CD8-positive, alpha-beta memory T cell (primary cell): ENCODE measurements around the gene CD300E. TPM values are rescaled to one million over a fixed set of nuclear protein-coding genes. Genes with fewer than 3 reads are reported as not detected.

Source experiments
- polyA plus RNA-seq: library from polyadenylated mRNA; unstranded; fragments of 300-500 nt; fragmentation: Illumina TruSeq; gene quantifications from one replicate; pipeline ENCODE4 v1.2.3, GENCODE V29; 2021
- total RNA-seq, 2 experiments: library from RNA; stranded (reverse); gene quantifications; one replicate each; pipeline ENCODE4 v1.2.3, GENCODE V29; 2021

Gene CD300E
- total and polyA plus RNA-seq, 3 experiments from 2014 or later: not detected

Other genes starting within 250 kb of the CD300E start
- gene GPRC5C, start 191.7 kb downstream of the CD300E start, total RNA-seq: under 1 TPM in 1 of 2 experiments, not detected in 1; 0.27 TPM
- gene GPRC5C, start 191.7 kb downstream of the CD300E start, polyA plus RNA-seq: not detected
- gene CD300A, start 157.1 kb downstream of the CD300E start, total RNA-seq: 1 to 10 TPM; 3.1 to 3.8 TPM
- gene CD300A, start 157.1 kb downstream of the CD300E start, polyA plus RNA-seq: 121 TPM
- under 1 TPM in 1 of 2 experiments, not detected in 1; 0.11 TPM for gene CD300LB, start 92.3 kb downstream of the CD300E start, total RNA-seq
- not detected for gene CD300LB, start 92.3 kb downstream of the CD300E start, polyA plus RNA-seq
- under 1 TPM in 1 of 2 experiments, not detected in 1; 0.20 TPM for gene CD300C, start 77.6 kb downstream of the CD300E start, total RNA-seq
- gene CD300C, start 77.6 kb downstream of the CD300E start, polyA plus RNA-seq: not detected
- not detected for gene CD300H, start 56.2 kb downstream of the CD300E start, total RNA-seq
- gene CD300H, start 56.2 kb downstream of the CD300E start, polyA plus RNA-seq: not detected
- gene CD300LD, start 31.5 kb downstream of the CD300E start, total RNA-seq: not detected
- gene CD300LD, start 31.5 kb downstream of the CD300E start, polyA plus RNA-seq: not detected
- not detected for gene CD300LF, start 89.2 kb upstream of the CD300E start, total RNA-seq
- gene CD300LF, start 89.2 kb upstream of the CD300E start, polyA plus RNA-seq: not detected
- gene RAB37, start 113.5 kb upstream of the CD300E start, total RNA-seq: 1 to 10 TPM; 5.8 to 6.0 TPM
- 125 TPM for gene RAB37, start 113.5 kb upstream of the CD300E start, polyA plus RNA-seq
- gene NHERF1, start 124.9 kb upstream of the CD300E start, total RNA-seq: 100 to 1,000 TPM; 131 to 133 TPM
- gene NHERF1, start 124.9 kb upstream of the CD300E start, polyA plus RNA-seq: 674 TPM
- 10 to 100 TPM; 42.7 to 44.5 TPM for gene NAT9, start 152.6 kb upstream of the CD300E start, total RNA-seq
- 17.1 TPM for gene NAT9, start 152.6 kb upstream of the CD300E start, polyA plus RNA-seq
- not detected for gene GRIN2C, start 236.1 kb upstream of the CD300E start, total RNA-seq
- gene GRIN2C, start 236.1 kb upstream of the CD300E start, polyA plus RNA-seq: not detected
- 10 to 100 TPM; 32.9 to 33.3 TPM for gene FDXR, start 249.3 kb upstream of the CD300E start, total RNA-seq
- 6.4 TPM for gene FDXR, start 249.3 kb upstream of the CD300E start, polyA plus RNA-seq